Left lung (tissue), 10 donors: ENCODE measurements around the gene FBXO40. TPM values are rescaled to one million over a fixed set of nuclear protein-coding genes. Genes with fewer than 3 reads are reported as not detected.
A peak's percentile ranks its signal among the peaks of the same experiment; 100 is the strongest.

Experiments used
- ATAC-seq: fragments of 200-7000 bp; cut with Tn5 transposase; one replicate; pipeline ENCODE4 v1.9.1; 2020; ENCODE audit warnings: moderate library complexity
- DNase-seq, 4 donors: peaks; one replicate each; pipeline ENCODE4 v3.0.0-alpha.2; 2013 to 2020
- H3K27ac ChIP-seq, 2 donors: fragments of 200-600 bp; sonication (generic) in 1 of 2; one replicate each; pipeline versions ENCODE4 v1.5.0 to v1.8.0; 2020 to 2021
- H3K27me3 ChIP-seq, 2 donors: fragments of 200-600 bp; sonication (generic) in 1 of 2; one replicate each; pipeline versions ENCODE4 v1.5.0 to v1.8.0; 2020 to 2021
- H3K36me3 ChIP-seq, 2 donors: fragments of 200-600 bp; sonication (generic) in 1 of 2; one replicate each; pipeline versions ENCODE4 v1.5.0 to v1.8.0; 2020 to 2021
- H3K4me1 ChIP-seq, 2 donors: fragments of 200-600 bp; one replicate each; pipeline ENCODE4 v1.8.0; 2021
- H3K4me3 ChIP-seq, 2 donors: fragments of 200-600 bp; sonication (generic) in 1 of 2; one replicate each; pipeline versions ENCODE4 v1.5.0 to v1.8.0; 2020 to 2021; ENCODE audit warnings: mild to moderate bottlenecking in 1 of 2
- H3K9me3 ChIP-seq, 2 donors: fragments of 200-600 bp; sonication (generic) in 1 of 2; one replicate each; pipeline versions ENCODE4 v1.5.0 to v1.8.0; 2020 to 2021
- intact Hi-C, 2 donors: fragments of 100-400 bp; cut with DNase I; formaldehyde crosslinking; loops; one replicate each; pipeline versions ENCODE4 v1.11.2 to v1.14.2; 2022
- polyA plus RNA-seq, 6 donors: library from polyadenylated mRNA; unstranded; fragments of 120-200 nt; gene quantifications; one replicate each; pipeline ENCODE4 v1.2.1, GENCODE V29; 2013; ENCODE audit not compliant: insufficient read length in 6 of 6
- total RNA-seq, 2 donors: library from RNA; stranded (reverse); fragmentation: NEBNext Ultra II Directional; extraction: Animal tissue kit (Norgen Biotek cat#: 25700); gene quantifications; one replicate each; pipeline ENCODE4 v1.2.1, GENCODE V29; 2021
- TF ChIP-seq, protein P1 (sequence below), 2 donors: fragments of 200-600 bp; sonication (generic) in 1 of 2; IDR thresholded peaks; one replicate each; pipeline versions ENCODE4 v1.5.0 to v1.8.0; 2021; ENCODE audit warnings: antibody characterized with exemption in 2 of 2
- donor health status: DM: no; HTN: yes; CAD: no.
- donor health status: DM: no; HTN: no; CAD: no.

FBXO40 gene
- total and polyA plus RNA-seq, 8 donors = 0.03 to 0.10 (median 0.04) TPM

DNA sequence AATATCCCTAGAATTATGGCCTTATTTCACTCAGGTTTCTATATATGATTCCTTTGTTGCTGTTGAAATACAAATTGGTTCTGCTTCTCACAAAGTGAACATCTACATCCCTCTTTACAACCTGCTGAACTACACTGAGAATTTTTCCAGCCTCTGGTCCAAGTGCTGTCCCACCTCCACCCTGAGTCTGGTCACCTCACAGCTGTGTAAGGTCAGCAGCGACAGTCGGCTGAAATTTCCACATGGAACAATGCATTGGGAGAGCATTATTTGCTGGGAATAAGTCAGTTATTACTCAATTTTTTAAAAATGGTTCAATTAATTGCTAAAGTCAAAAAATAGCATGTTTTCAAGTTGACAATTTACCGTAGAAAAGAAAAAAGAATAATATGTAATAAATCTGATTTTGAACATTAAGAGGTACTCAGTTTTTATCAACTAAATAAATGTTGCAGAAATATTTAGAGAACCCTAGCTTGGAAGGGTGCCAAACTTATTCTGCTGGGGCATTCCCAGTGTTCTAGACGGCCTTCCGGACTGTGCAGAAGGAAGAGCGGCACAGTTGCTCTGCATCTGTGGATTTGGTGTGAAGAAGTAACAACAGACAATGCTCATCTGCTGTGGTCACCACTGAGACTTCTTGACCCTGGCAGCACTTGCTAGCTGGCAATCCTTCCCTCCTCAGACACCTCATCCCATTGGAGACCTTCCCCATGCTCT is 65.7 kb downstream of the FBXO40 start:
- no peaks in the 10 kb centered on the region for H3K27me3 ChIP-seq
- DNase-seq = no peak
- ATAC-seq = no peak
- H3K9me3 ChIP-seq = no peaks in the 10 kb centered on the region
- TF ChIP-seq, protein P1, sequence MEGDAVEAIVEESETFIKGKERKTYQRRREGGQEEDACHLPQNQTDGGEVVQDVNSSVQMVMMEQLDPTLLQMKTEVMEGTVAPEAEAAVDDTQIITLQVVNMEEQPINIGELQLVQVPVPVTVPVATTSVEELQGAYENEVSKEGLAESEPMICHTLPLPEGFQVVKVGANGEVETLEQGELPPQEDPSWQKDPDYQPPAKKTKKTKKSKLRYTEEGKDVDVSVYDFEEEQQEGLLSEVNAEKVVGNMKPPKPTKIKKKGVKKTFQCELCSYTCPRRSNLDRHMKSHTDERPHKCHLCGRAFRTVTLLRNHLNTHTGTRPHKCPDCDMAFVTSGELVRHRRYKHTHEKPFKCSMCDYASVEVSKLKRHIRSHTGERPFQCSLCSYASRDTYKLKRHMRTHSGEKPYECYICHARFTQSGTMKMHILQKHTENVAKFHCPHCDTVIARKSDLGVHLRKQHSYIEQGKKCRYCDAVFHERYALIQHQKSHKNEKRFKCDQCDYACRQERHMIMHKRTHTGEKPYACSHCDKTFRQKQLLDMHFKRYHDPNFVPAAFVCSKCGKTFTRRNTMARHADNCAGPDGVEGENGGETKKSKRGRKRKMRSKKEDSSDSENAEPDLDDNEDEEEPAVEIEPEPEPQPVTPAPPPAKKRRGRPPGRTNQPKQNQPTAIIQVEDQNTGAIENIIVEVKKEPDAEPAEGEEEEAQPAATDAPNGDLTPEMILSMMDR (IDR thresholded peaks at IDR 0.05) = no peak
- H3K27ac ChIP-seq = peak overlapping the region in 1 of 2 donors; percentile 95
- H3K4me1 ChIP-seq = peaks cover 0 to 40% of the 10 kb centered on the region in 2 donors
- peak overlapping the region in 1 of 2 donors; percentile 46 for H3K4me3 ChIP-seq
- intact Hi-C loops = no loop called here
- H3K36me3 ChIP-seq = peaks cover 0 to 45% of the 10 kb centered on the region in 2 donors

DNA sequence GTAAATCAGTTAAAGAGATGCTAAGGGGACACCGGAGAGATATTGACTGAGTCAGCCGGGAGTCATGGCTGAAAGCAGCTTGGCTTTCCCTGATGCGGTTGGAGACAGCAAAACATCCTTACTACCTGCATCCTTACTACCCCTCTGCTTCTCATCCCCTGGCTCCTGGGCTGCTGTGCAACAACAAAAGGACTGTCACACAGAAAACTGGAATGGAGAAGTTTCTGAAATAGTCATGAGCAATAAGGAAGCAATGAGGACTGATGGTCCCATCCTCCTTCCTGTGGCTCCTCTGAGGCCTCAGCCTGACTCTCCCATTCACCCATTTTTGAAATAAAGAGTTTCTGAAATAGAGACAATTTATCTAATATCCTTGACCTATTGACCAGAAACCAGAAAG is 66.4 kb downstream of the FBXO40 start:
- H3K4me1 ChIP-seq = peaks cover 0 to 40% of the 10 kb centered on the region in 2 donors
- H3K4me3 ChIP-seq = peak overlapping the region in 1 of 2 donors; percentile 46
- H3K9me3 ChIP-seq = no peaks in the 10 kb centered on the region
- H3K27me3 ChIP-seq = no peaks in the 10 kb centered on the region
- ATAC-seq (no peak), DNase-seq (no peak)
- intact Hi-C loops = no loop called here
- H3K36me3 ChIP-seq = peaks cover 0 to 52% of the 10 kb centered on the region in 2 donors
- H3K27ac ChIP-seq = peak overlapping the region; percentile 73 to 95
- TF ChIP-seq, protein P1 (IDR thresholded peaks at IDR 0.05) = no peak

- TF ChIP-seq, protein P1 (IDR thresholded peaks at IDR 0.05) = no peak
- H3K27me3 ChIP-seq = no peaks in the 10 kb centered on the region
- H3K4me3 ChIP-seq = peak within 1 kb of the TSS; percentile 13 to 46
- ATAC-seq (peak; percentile 79), DNase-seq (peak in 2 of 4 donors; percentile 67 to 85)
- H3K9me3 ChIP-seq = no peaks in the 10 kb centered on the region
- H3K27ac ChIP-seq = peak within 1 kb of the TSS; percentile 73 to 95
- intact Hi-C loops = no loop called here
- peaks cover 0 to 62% of the 10 kb centered on the region in 2 donors for H3K36me3 ChIP-seq
- H3K4me1 ChIP-seq = peaks cover 0 to 40% of the 10 kb centered on the region in 2 donors
Measured at GRCh38 chr3:121660356-121661171, 67.4 kb downstream of the FBXO40 start, which contains the start of gene HCLS1. Gene HCLS1 (minus strand): TSS chr3:121660903. CDS start chr3:121658347, 2,556 bp downstream.

- Histone ChIP-seq H3K9me3 (no peaks in the 10 kb centered on the region), H3K27ac (peak overlapping the region; percentile 73 to 95), H3K4me1 (peaks cover 0 to 48% of the 10 kb centered on the region in 2 donors), H3K4me3 (no peak overlapping the region), H3K36me3 (peaks cover 0 to 64% of the 10 kb centered on the region in 2 donors), H3K27me3 (no peaks in the 10 kb centered on the region)
- intact Hi-C loops = no loop called here
- no peak for DNase-seq
- TF ChIP-seq, protein P1 (IDR thresholded peaks at IDR 0.05) = no peak
- ATAC-seq = no peak
Measured at GRCh38 chr3:121661376-121661775, 68.2 kb downstream of the FBXO40 start.

DNA sequence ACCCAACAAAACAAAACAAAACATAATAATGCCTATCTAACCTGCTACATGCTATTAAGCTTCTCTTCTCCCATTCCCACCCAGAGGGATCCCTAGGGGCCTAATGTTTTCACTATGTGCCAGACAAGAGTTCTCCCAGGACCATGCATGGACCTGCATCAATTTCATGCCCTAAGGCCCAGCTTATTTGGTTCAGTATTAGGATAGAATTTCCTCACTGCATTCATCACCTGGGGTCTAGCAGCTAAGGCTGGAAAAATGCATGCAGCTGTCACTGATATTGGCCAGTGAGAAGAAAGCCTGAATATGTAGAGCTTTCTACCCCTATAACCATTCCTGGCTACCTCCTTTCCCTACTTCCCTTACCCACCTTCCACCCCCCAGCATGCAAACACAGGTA is 69.6 kb downstream of the FBXO40 start:
- intact Hi-C loops = no loop called here
- no peak overlapping the region for H3K27ac ChIP-seq
- no peak overlapping the region for H3K4me3 ChIP-seq
- no peaks in the 10 kb centered on the region for H3K27me3 ChIP-seq
- H3K36me3 ChIP-seq = peaks cover 5 to 64% of the 10 kb centered on the region in 2 donors
- no peak for DNase-seq
- H3K4me1 ChIP-seq = peaks cover 0 to 60% of the 10 kb centered on the region in 2 donors
- no peaks in the 10 kb centered on the region for H3K9me3 ChIP-seq
- ATAC-seq = no peak
- TF ChIP-seq, protein P1 (IDR thresholded peaks at IDR 0.05) = no peak
